SJSA1 (cell line): ENCODE results near the gene DNM1. TPM values are rescaled to one million over a fixed set of nuclear protein-coding genes. Genes with fewer than 3 reads are reported as not detected.

Experiments used
- total RNA-seq: library from RNA; depleted of rRNA; stranded (reverse); fragments of >200 nt; shearing (Covaris generic); gene quantifications from 2 replicates; pipeline ENCODE4 v1.2.3, GENCODE V29; 2014; rRNA removed

Gene DNM1
- total RNA-seq, 1 experiment from 2014 or later = 2.5 TPM

Other genes starting within 250 kb of the DNM1 start
- gene EEIG1, start 222.4 kb upstream of the DNM1 start, total RNA-seq = 3.5 and 4.6 TPM in 2 replicates
- 12.4 and 30.0 TPM in 2 replicates for gene NAIF1, start 136.1 kb upstream of the DNM1 start, total RNA-seq
- gene SLC25A25, start 135.1 kb upstream of the DNM1 start, total RNA-seq = 28.7 and 30.8 TPM in 2 replicates
- gene PTGES2, start 75.7 kb upstream of the DNM1 start, total RNA-seq = 37.9 and 41.4 TPM in 2 replicates
- gene LCN2, start 53.9 kb upstream of the DNM1 start, total RNA-seq = not detected in 2 replicates
- gene BBLN, start 43.1 kb upstream of the DNM1 start, total RNA-seq = 96.6 and 112 TPM in 2 replicates
- 38.2 and 38.8 TPM in 2 replicates for gene CIZ1, start 11.8 kb upstream of the DNM1 start, total RNA-seq
- 76.2 and 78.6 TPM in 2 replicates for gene GOLGA2, start 72.6 kb downstream of the DNM1 start, total RNA-seq
- gene SWI5, start 72.9 kb downstream of the DNM1 start, total RNA-seq = 25.4 and 26.7 TPM in 2 replicates
- gene TRUB2, start 119.1 kb downstream of the DNM1 start, total RNA-seq = 8.4 and 18.3 TPM in 2 replicates
- 27.8 and 36.6 TPM in 2 replicates for gene COQ4, start 119.5 kb downstream of the DNM1 start, total RNA-seq
- 23.3 and 26.4 TPM in 2 replicates for gene SLC27A4, start 137.1 kb downstream of the DNM1 start, total RNA-seq
- 22.7 and 35.0 TPM in 2 replicates for gene URM1, start 168.0 kb downstream of the DNM1 start, total RNA-seq
- gene CERCAM, start 217.5 kb downstream of the DNM1 start, total RNA-seq = 24.7 and 29.9 TPM in 2 replicates